Measurements from ENCODE around the gene OR56A4. TPM values are rescaled to one million over a fixed set of nuclear protein-coding genes. Genes with fewer than 3 reads are reported as not detected.

The OR56A4 gene
- total and polyA plus RNA-seq, 4 donors = 0.05 TPM; not detected in 3

GRCh38 chr11:6012035-6012668, 5.4 kb upstream of the OR56A4 start:
- no peaks in the 10 kb centered on the region for H3K4me1 ChIP-seq (ENCODE audit: control insufficient read depth in 4 of 4, insufficient read depth in 4 of 4, low read length in 3 of 4)
- H3K36me3 ChIP-seq (ENCODE audit: control insufficient read depth in 4 of 4, insufficient read depth in 3 of 4, low read depth in 1 of 4, low read length in 3 of 4) = no peaks in the 10 kb centered on the region
- H3K9ac ChIP-seq (ENCODE audit: low read depth in 1 of 2, low read length in 2 of 2) = no peak overlapping the region
- no peak for DNase-seq (ENCODE audit: low spot score)
- TF ChIP-seq SP1 (IDR thresholded peaks at IDR 0.05) = no peak
- no peak for TF ChIP-seq RXRA (IDR thresholded peaks at IDR 0.05)
- TF ChIP-seq ZBTB33 (IDR thresholded peaks at IDR 0.05) = no peak
- TF ChIP-seq MAX (IDR thresholded peaks at IDR 0.05) = no peak
- no peak for TF ChIP-seq HNF4G (IDR thresholded peaks at IDR 0.05)
- TF ChIP-seq, protein P1, sequence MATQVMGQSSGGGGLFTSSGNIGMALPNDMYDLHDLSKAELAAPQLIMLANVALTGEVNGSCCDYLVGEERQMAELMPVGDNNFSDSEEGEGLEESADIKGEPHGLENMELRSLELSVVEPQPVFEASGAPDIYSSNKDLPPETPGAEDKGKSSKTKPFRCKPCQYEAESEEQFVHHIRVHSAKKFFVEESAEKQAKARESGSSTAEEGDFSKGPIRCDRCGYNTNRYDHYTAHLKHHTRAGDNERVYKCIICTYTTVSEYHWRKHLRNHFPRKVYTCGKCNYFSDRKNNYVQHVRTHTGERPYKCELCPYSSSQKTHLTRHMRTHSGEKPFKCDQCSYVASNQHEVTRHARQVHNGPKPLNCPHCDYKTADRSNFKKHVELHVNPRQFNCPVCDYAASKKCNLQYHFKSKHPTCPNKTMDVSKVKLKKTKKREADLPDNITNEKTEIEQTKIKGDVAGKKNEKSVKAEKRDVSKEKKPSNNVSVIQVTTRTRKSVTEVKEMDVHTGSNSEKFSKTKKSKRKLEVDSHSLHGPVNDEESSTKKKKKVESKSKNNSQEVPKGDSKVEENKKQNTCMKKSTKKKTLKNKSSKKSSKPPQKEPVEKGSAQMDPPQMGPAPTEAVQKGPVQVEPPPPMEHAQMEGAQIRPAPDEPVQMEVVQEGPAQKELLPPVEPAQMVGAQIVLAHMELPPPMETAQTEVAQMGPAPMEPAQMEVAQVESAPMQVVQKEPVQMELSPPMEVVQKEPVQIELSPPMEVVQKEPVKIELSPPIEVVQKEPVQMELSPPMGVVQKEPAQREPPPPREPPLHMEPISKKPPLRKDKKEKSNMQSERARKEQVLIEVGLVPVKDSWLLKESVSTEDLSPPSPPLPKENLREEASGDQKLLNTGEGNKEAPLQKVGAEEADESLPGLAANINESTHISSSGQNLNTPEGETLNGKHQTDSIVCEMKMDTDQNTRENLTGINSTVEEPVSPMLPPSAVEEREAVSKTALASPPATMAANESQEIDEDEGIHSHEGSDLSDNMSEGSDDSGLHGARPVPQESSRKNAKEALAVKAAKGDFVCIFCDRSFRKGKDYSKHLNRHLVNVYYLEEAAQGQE (IDR thresholded peaks at IDR 0.05) = no peak
- TF ChIP-seq NR2F2 (IDR thresholded peaks at IDR 0.05) = no peak
- TF ChIP-seq JUND (IDR thresholded peaks at IDR 0.05) = no peak
- no peak for TF ChIP-seq RAD21 (IDR thresholded peaks at IDR 0.05)
- TF ChIP-seq ATF3 (IDR thresholded peaks at IDR 0.05) = no peak
- no peak for TF ChIP-seq EGR1 (IDR thresholded peaks at IDR 0.05; ENCODE audit: low read depth in 2 of 2)
- TF ChIP-seq FOXA1 (IDR thresholded peaks at IDR 0.05) = no peak
- TF ChIP-seq TAF1 (conservative IDR thresholded peaks at IDR 0.05) = no peak
- TF ChIP-seq FOXA2 (IDR thresholded peaks at IDR 0.05) = no peak
- no peak for TF ChIP-seq GABPA (IDR thresholded peaks at IDR 0.05 in 1 of 2, conservative IDR thresholded peaks at IDR 0.05 in 1 of 2)
- no peak for TF ChIP-seq HNF4A (conservative IDR thresholded peaks at IDR 0.05)
- TF ChIP-seq, protein P2, sequence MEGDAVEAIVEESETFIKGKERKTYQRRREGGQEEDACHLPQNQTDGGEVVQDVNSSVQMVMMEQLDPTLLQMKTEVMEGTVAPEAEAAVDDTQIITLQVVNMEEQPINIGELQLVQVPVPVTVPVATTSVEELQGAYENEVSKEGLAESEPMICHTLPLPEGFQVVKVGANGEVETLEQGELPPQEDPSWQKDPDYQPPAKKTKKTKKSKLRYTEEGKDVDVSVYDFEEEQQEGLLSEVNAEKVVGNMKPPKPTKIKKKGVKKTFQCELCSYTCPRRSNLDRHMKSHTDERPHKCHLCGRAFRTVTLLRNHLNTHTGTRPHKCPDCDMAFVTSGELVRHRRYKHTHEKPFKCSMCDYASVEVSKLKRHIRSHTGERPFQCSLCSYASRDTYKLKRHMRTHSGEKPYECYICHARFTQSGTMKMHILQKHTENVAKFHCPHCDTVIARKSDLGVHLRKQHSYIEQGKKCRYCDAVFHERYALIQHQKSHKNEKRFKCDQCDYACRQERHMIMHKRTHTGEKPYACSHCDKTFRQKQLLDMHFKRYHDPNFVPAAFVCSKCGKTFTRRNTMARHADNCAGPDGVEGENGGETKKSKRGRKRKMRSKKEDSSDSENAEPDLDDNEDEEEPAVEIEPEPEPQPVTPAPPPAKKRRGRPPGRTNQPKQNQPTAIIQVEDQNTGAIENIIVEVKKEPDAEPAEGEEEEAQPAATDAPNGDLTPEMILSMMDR (IDR thresholded peaks at IDR 0.05; ENCODE audit: low read depth, low read length, missing input control) = no peak
- no peak overlapping the region for H3K27ac ChIP-seq (ENCODE audit: low read depth in 1 of 2, low read length in 2 of 2)
- WGBS = 84% methylated on average over 4 of the region's 4 CpGs
- H3K4me3 ChIP-seq (ENCODE audit: low read depth in 1 of 3, low read length in 3 of 3) = no peak overlapping the region
- H3K27me3 ChIP-seq (ENCODE audit: control insufficient read depth in 4 of 4, insufficient read depth in 4 of 4, low read length in 3 of 4) = peaks cover 0 to 5% (median 0%) of the 10 kb centered on the region in 4 donors
- no peaks in the 10 kb centered on the region for H3K9me3 ChIP-seq (ENCODE audit: control insufficient read depth in 4 of 4, low read length in 3 of 4)
